Ishikawa (cell line): Measurements from ENCODE around the gene NTM.

Source experiments
- CEBPB ChIP-seq: IDR thresholded peaks from 2 replicates; pipeline ENCODE4 v1.6.1; 2012
- EGR1 ChIP-seq: IDR thresholded peaks from 2 replicates; pipeline ENCODE4 v1.6.1; 2012
- EP300 ChIP-seq: IDR thresholded peaks from 2 replicates; pipeline ENCODE4 v1.6.1; 2012; ENCODE audit warnings: borderline replicate concordance
- FOXM1 ChIP-seq: IDR thresholded peaks from 2 replicates; pipeline ENCODE4 v1.6.1; 2012; ENCODE audit warnings: low read depth, borderline replicate concordance
- RAD21 ChIP-seq: IDR thresholded peaks from 2 replicates; pipeline ENCODE4 v1.6.1; 2012; ENCODE audit warnings: low read depth
- TEAD4 ChIP-seq: IDR thresholded peaks from 2 replicates; pipeline ENCODE4 v1.6.1; 2012
- YY1 ChIP-seq: IDR thresholded peaks from 2 replicates; pipeline ENCODE4 v1.6.1; 2012; ENCODE audit warnings: low read depth
- TF ChIP-seq, protein P1 (sequence below): IDR thresholded peaks from 2 replicates; pipeline ENCODE4 v1.6.1; 2012; ENCODE audit warnings: low read depth, mild to moderate bottlenecking

DNA sequence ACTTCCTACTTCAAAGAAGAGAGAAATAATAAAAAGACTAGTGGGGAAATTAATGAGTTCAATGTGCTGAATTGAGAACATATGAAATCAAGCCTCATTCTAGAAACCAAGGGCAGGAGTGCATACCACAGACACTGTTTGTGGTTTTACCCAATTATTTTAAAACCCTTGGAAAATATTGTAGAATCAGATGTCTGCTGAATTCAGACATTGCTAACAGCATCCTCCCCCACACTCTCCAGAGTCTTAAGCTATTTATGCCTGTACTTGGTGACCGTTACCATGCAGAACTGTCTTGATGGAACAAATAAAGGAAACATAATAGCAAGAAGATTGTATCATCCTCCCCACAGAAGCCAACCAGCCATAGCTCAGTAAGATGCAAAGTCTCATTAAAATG, 850.1 kb downstream of the NTM start:
- TF ChIP-seq YY1 (no peak), EGR1 (no peak), TEAD4 (no peak), FOXM1 (no peak), RAD21 (no peak), CEBPB (no peak), EP300 (no peak)
- TF ChIP-seq, protein P1, sequence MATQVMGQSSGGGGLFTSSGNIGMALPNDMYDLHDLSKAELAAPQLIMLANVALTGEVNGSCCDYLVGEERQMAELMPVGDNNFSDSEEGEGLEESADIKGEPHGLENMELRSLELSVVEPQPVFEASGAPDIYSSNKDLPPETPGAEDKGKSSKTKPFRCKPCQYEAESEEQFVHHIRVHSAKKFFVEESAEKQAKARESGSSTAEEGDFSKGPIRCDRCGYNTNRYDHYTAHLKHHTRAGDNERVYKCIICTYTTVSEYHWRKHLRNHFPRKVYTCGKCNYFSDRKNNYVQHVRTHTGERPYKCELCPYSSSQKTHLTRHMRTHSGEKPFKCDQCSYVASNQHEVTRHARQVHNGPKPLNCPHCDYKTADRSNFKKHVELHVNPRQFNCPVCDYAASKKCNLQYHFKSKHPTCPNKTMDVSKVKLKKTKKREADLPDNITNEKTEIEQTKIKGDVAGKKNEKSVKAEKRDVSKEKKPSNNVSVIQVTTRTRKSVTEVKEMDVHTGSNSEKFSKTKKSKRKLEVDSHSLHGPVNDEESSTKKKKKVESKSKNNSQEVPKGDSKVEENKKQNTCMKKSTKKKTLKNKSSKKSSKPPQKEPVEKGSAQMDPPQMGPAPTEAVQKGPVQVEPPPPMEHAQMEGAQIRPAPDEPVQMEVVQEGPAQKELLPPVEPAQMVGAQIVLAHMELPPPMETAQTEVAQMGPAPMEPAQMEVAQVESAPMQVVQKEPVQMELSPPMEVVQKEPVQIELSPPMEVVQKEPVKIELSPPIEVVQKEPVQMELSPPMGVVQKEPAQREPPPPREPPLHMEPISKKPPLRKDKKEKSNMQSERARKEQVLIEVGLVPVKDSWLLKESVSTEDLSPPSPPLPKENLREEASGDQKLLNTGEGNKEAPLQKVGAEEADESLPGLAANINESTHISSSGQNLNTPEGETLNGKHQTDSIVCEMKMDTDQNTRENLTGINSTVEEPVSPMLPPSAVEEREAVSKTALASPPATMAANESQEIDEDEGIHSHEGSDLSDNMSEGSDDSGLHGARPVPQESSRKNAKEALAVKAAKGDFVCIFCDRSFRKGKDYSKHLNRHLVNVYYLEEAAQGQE: no peak
